Hepatocyte (in vitro differentiated cells): ENCODE measurements around the gene POU4F3.

Experiments
- CTCF ChIP-seq: fragments of 200-600 bp; sonication (generic); IDR thresholded peaks from 2 replicates; pipeline ENCODE4 v1.5.1; 2016; ENCODE audit warnings: antibody characterized with exemption, mild to moderate bottlenecking; ENCODE audit not compliant: poor library complexity
- EZH2 ChIP-seq: fragments of 200-600 bp; sonication (generic); IDR thresholded peaks from 2 replicates; pipeline ENCODE4 v1.6.1; 2016; ENCODE audit warnings: antibody characterized with exemption, mild to moderate bottlenecking, borderline replicate concordance
- EZH2phosphoT487 ChIP-seq: fragments of 200-600 bp; sonication (generic); IDR thresholded peaks from one replicate; pipeline ENCODE4 v1.6.1; 2018; ENCODE audit warnings: antibody characterized with exemption, mild to moderate bottlenecking, low read depth, moderate library complexity; ENCODE audit not compliant: unreplicated experiment, severe bottlenecking

GRCh38 chr5:146306838-146307237 lies 31.8 kb upstream of the POU4F3 start:
- TF ChIP-seq CTCF (no peak), EZH2phosphoT487 (no peak), EZH2 (no peak)
